ENCODE results near the gene HOXD9. TPM values are rescaled to one million over a fixed set of nuclear protein-coding genes. Genes with fewer than 3 reads are reported as not detected.
A peak's percentile ranks its signal among the peaks of the same experiment; 100 is the strongest.

Gene HOXD9
- total RNA-seq, 2 experiments from 2014 or later: not detected

- peaks cover 39% of the 10 kb centered on the region for H3K4me1 Mint-ChIP-seq (ENCODE audit: low read depth)
- peak within 1 kb of the TSS; percentile 20 for H3K4me3 Mint-ChIP-seq
- no peaks in the 10 kb centered on the region for H3K36me3 Mint-ChIP-seq (ENCODE audit: low read depth)
- Histone ChIP-seq H3K4me1 (ENCODE audit: insufficient read depth, low read length) (peaks cover 39% of the 10 kb centered on the region), H3K27ac (ENCODE audit: low read depth in 1 of 2, low read length in 2 of 2) (no peak within 1 kb of the TSS), H3K27me3 (ENCODE audit: control insufficient read depth in 1 of 2, insufficient read depth in 2 of 2, low read length in 2 of 2) (peaks cover 97 to 99% of the 10 kb centered on the region in 2 experiments), H3K9me3 (ENCODE audit: control insufficient read depth in 1 of 2, insufficient read depth in 1 of 2, low read length in 2 of 2) (peaks cover 6 to 47% of the 10 kb centered on the region in 2 experiments), H3K36me3 (ENCODE audit: insufficient read depth, low read length) (no peaks in the 10 kb centered on the region), H3K4me3 (ENCODE audit: low read length) (no peak within 1 kb of the TSS)
- no peak for TF ChIP-seq CTCF (IDR thresholded peaks at IDR 0.05)
- no peaks in the 10 kb centered on the region for H3K9me3 Mint-ChIP-seq
- ATAC-seq (ENCODE audit: poor library complexity) (no peak), DNase-seq (peak in 2 of 14 experiments; percentile 1 to 30)
- intact Hi-C loops (cut with DNase I, micrococcal nuclease): loop anchor here (5.0 to 10.0 kb wide), 5 partner anchors 733 to 1405 kb away; no protein-coding TSS in a partner anchor
- no peak within 1 kb of the TSS for H3K27ac Mint-ChIP-seq
- peaks cover 96% of the 10 kb centered on the region for H3K27me3 Mint-ChIP-seq
- POLR2A ChIA-PET: no interaction called here
- CTCF ChIA-PET: no interaction called here
Observed at GRCh38 chr2:176099728-176100546, 22.6 kb upstream of the HOXD9 start, which contains the start of gene HOXD12. Gene HOXD12, plus strand, starts transcription at chr2:176099795. Its CDS starts 7 bp downstream, at chr2:176099802.

GRCh38 chr2:176100547-176101140 is 21.9 kb upstream of the HOXD9 start:
- no peak overlapping the region for H3K27ac ChIP-seq (ENCODE audit: low read depth in 1 of 2, low read length in 2 of 2)
- peaks cover 97 to 99% of the 10 kb centered on the region in 2 experiments for H3K27me3 ChIP-seq (ENCODE audit: control insufficient read depth in 1 of 2, insufficient read depth in 2 of 2, low read length in 2 of 2)
- intact Hi-C loops (cut with DNase I, micrococcal nuclease): no loop called here
- no peak overlapping the region for H3K27ac Mint-ChIP-seq
- peaks cover 42% of the 10 kb centered on the region for H3K4me1 ChIP-seq (ENCODE audit: insufficient read depth, low read length)
- no peak overlapping the region for H3K4me3 Mint-ChIP-seq
- H3K27me3 Mint-ChIP-seq: peaks cover 96% of the 10 kb centered on the region
- DNase-seq: peak in 2 of 14 experiments; percentile 0 to 25
- ATAC-seq (ENCODE audit: poor library complexity): no peak
- ChIA-PET CTCF (no interaction called here), POLR2A (no interaction called here)
- peaks cover 43% of the 10 kb centered on the region for H3K4me1 Mint-ChIP-seq (ENCODE audit: low read depth)
- H3K36me3 Mint-ChIP-seq (ENCODE audit: low read depth): no peaks in the 10 kb centered on the region
- no peaks in the 10 kb centered on the region for H3K36me3 ChIP-seq (ENCODE audit: insufficient read depth, low read length)
- TF ChIP-seq CTCF (IDR thresholded peaks at IDR 0.05): no peak
- no peaks in the 10 kb centered on the region for H3K9me3 Mint-ChIP-seq
- peaks cover 0 to 54% of the 10 kb centered on the region in 2 experiments for H3K9me3 ChIP-seq (ENCODE audit: control insufficient read depth in 1 of 2, insufficient read depth in 1 of 2, low read length in 2 of 2)
- no peak overlapping the region for H3K4me3 ChIP-seq (ENCODE audit: low read length)

- H3K4me1 ChIP-seq (ENCODE audit: insufficient read depth, low read length): peaks cover 42% of the 10 kb centered on the region
- ChIA-PET CTCF (interaction anchor here (1.2 kb wide), 1 partner anchor 9 kb away, joined by 3 read pairs; no protein-coding TSS in a partner anchor), POLR2A (no interaction called here)
- peaks cover 97 to 100% of the 10 kb centered on the region in 2 experiments for H3K27me3 ChIP-seq (ENCODE audit: control insufficient read depth in 1 of 2, insufficient read depth in 2 of 2, low read length in 2 of 2)
- H3K27ac ChIP-seq (ENCODE audit: low read depth in 1 of 2, low read length in 2 of 2): no peak overlapping the region
- DNase-seq: no peak
- peaks cover 96% of the 10 kb centered on the region for H3K27me3 Mint-ChIP-seq
- H3K9me3 Mint-ChIP-seq: no peaks in the 10 kb centered on the region
- peaks cover 0 to 61% of the 10 kb centered on the region in 2 experiments for H3K9me3 ChIP-seq (ENCODE audit: control insufficient read depth in 1 of 2, insufficient read depth in 1 of 2, low read length in 2 of 2)
- intact Hi-C loops (cut with DNase I, micrococcal nuclease): no loop called here
- no peak overlapping the region for H3K27ac Mint-ChIP-seq
- no peak for ATAC-seq (ENCODE audit: poor library complexity)
- H3K4me1 Mint-ChIP-seq (ENCODE audit: low read depth): peaks cover 43% of the 10 kb centered on the region
- no peaks in the 10 kb centered on the region for H3K36me3 Mint-ChIP-seq (ENCODE audit: low read depth)
- H3K36me3 ChIP-seq (ENCODE audit: insufficient read depth, low read length): no peaks in the 10 kb centered on the region
- no peak overlapping the region for H3K4me3 ChIP-seq (ENCODE audit: low read length)
- H3K4me3 Mint-ChIP-seq: no peak overlapping the region
- TF ChIP-seq CTCF (IDR thresholded peaks at IDR 0.05): no peak
Observed at GRCh38 chr2:176101216-176101830, 21.2 kb upstream of the HOXD9 start.

Measured in CD4-positive, alpha-beta T cell (primary cell).